Trophoblast cell (in vitro differentiated cells and primary cell): ENCODE results near the gene ABCB9.
A peak's percentile ranks its signal among the peaks of the same experiment; 100 is the strongest.

ENCODE experiments used
- DNase-seq, 2 donors: peaks; one replicate each; pipeline ENCODE4 v3.0.0-alpha.2; 2016
- H2AFZ ChIP-seq: 2 replicates; pipeline ENCODE4 v1.6.1; 2013; ENCODE audit warnings: low read length, moderate library complexity, mild to moderate bottlenecking; ENCODE audit not compliant: insufficient read depth, poor library complexity
- H2AK5ac ChIP-seq: 2 replicates; pipeline ENCODE4 v1.6.1; 2013; ENCODE audit warnings: mild to moderate bottlenecking, low read length
- H2BK120ac ChIP-seq: 2 replicates; pipeline ENCODE4 v1.6.1; 2013; ENCODE audit warnings: low read length, mild to moderate bottlenecking, moderate library complexity; ENCODE audit not compliant: insufficient read depth, poor library complexity
- H2BK12ac ChIP-seq: 2 replicates; pipeline ENCODE4 v1.6.1; 2013; ENCODE audit warnings: mild to moderate bottlenecking, low read length, moderate library complexity
- H2BK5ac ChIP-seq: 2 replicates; pipeline ENCODE4 v1.6.1; 2013; ENCODE audit warnings: low read length, low read depth, moderate library complexity, mild to moderate bottlenecking; ENCODE audit not compliant: poor library complexity
- H3K14ac ChIP-seq: 2 replicates; pipeline ENCODE4 v1.6.1; 2013; ENCODE audit warnings: mild to moderate bottlenecking, low read length
- H3K18ac ChIP-seq: 2 replicates; pipeline ENCODE4 v1.6.1; 2013; ENCODE audit warnings: mild to moderate bottlenecking, low read length
- H3K23ac ChIP-seq: 2 replicates; pipeline ENCODE4 v1.6.1; 2013; ENCODE audit warnings: low read length
- H3K27ac ChIP-seq: 2 replicates; pipeline ENCODE4 v1.5.1; 2013; ENCODE audit warnings: low read depth, mild to moderate bottlenecking, inconsistent platforms, low read length, moderate library complexity
- H3K27me3 ChIP-seq: 2 replicates; pipeline ENCODE4 v1.6.1; 2013; ENCODE audit warnings: inconsistent platforms, mild to moderate bottlenecking, low read length, moderate library complexity; ENCODE audit not compliant: insufficient read depth
- H3K36me3 ChIP-seq, 2 experiments: 1 replicate in 1 of 2; 2 replicates in 1 of 2; pipeline ENCODE4 v1.6.1; 2013; ENCODE audit warnings: low read length in 2 of 2, mild to moderate bottlenecking in 2 of 2, moderate library complexity in 1 of 2; ENCODE audit not compliant: insufficient read depth in 2 of 2, control insufficient read depth in 1 of 2
- H3K4ac ChIP-seq: 2 replicates; pipeline ENCODE4 v1.6.1; 2013; ENCODE audit warnings: low read depth, mild to moderate bottlenecking, low read length, moderate library complexity
- H3K4me1 ChIP-seq, 2 experiments: 1 replicate in 1 of 2; 2 replicates in 1 of 2; pipeline ENCODE4 v1.6.1; 2013; ENCODE audit warnings: low read length in 2 of 2, mild to moderate bottlenecking in 2 of 2, moderate library complexity in 1 of 2; ENCODE audit not compliant: insufficient read depth in 2 of 2, control insufficient read depth in 1 of 2
- H3K4me2 ChIP-seq: 2 replicates; pipeline ENCODE4 v1.6.1; 2013; ENCODE audit warnings: inconsistent platforms, mild to moderate bottlenecking, low read length, moderate library complexity
- H3K4me3 ChIP-seq: 2 replicates; pipeline ENCODE4 v1.5.1; 2013; ENCODE audit warnings: mild to moderate bottlenecking, low read depth, low read length, inconsistent platforms
- H3K79me1 ChIP-seq: one replicate; pipeline ENCODE4 v1.6.1; 2013; ENCODE audit warnings: low read length
- H3K79me2 ChIP-seq: 2 replicates; pipeline ENCODE4 v1.6.1; 2013; ENCODE audit warnings: low read length, mild to moderate bottlenecking; ENCODE audit not compliant: control insufficient read depth, insufficient read depth, poor library complexity
- H3K9ac ChIP-seq: 2 replicates; pipeline ENCODE4 v1.6.1; 2013; ENCODE audit warnings: mild to moderate bottlenecking, low read length
- H3K9me3 ChIP-seq: 2 replicates; pipeline ENCODE4 v1.6.1; 2013; ENCODE audit warnings: low read depth, mild to moderate bottlenecking, control low read depth, inconsistent platforms, low read length; ENCODE audit not compliant: insufficient read depth
- H4K12ac ChIP-seq: 2 replicates; pipeline ENCODE4 v1.6.1; 2013; ENCODE audit warnings: low read depth, mild to moderate bottlenecking, low read length, moderate library complexity
- H4K8ac ChIP-seq: 2 replicates; pipeline ENCODE4 v1.6.1; 2013; ENCODE audit warnings: low read depth, mild to moderate bottlenecking, low read length, moderate library complexity
- H4K91ac ChIP-seq: one replicate; pipeline ENCODE4 v1.6.1; 2013; ENCODE audit warnings: low read depth, mild to moderate bottlenecking, low read length, moderate library complexity
- WGBS: extraction: QIAGEN DNeasy Blood & Tissue Kit; methylation state at CpG from one replicate; pipeline ENCODE4 v1.1.7; 2013; ENCODE audit warnings: missing lambda C conversion rate; ENCODE audit not compliant: insufficient read length, insufficient coverage; ENCODE audit errors: extremely low coverage; 5-methylcytosine and 5-hydroxymethylcytosine counted together

The ABCB9 gene

GRCh38 chr12:122921917-122922316, 44.3 kb downstream of the ABCB9 start:
- no peak overlapping the region for H3K14ac ChIP-seq
- no peaks in the 10 kb centered on the region for H3K79me2 ChIP-seq
- no peak overlapping the region for H3K4ac ChIP-seq
- no peaks in the 10 kb centered on the region for H3K27me3 ChIP-seq
- H3K9me3 ChIP-seq: no peaks in the 10 kb centered on the region
- H2BK5ac ChIP-seq: no peak overlapping the region
- H3K27ac ChIP-seq: no peak overlapping the region
- DNase-seq: no peak
- H2AFZ ChIP-seq: no peak overlapping the region
- H3K23ac ChIP-seq: no peak overlapping the region
- H3K4me3 ChIP-seq: no peak overlapping the region
- no peak overlapping the region for H3K9ac ChIP-seq
- H3K36me3 ChIP-seq: no peaks in the 10 kb centered on the region
- no peak overlapping the region for H3K4me2 ChIP-seq
- H3K4me1 ChIP-seq: peaks cover 6 to 14% of the 10 kb centered on the region in 2 experiments
- no peak overlapping the region for H4K8ac ChIP-seq
- no peak overlapping the region for H2BK12ac ChIP-seq
- no peak overlapping the region for H2AK5ac ChIP-seq
- H3K18ac ChIP-seq: no peak overlapping the region
- no peak overlapping the region for H4K91ac ChIP-seq
- WGBS: no CpG with 5 or more reads among the region's 8 CpGs
- no peak overlapping the region for H2BK120ac ChIP-seq
- H3K79me1 ChIP-seq: peaks cover 5% of the 10 kb centered on the region
- no peak overlapping the region for H4K12ac ChIP-seq

GRCh38 chr12:122920687-122921086, 45.6 kb downstream of the ABCB9 start:
- no peak overlapping the region for H4K12ac ChIP-seq
- no peaks in the 10 kb centered on the region for H3K36me3 ChIP-seq
- H3K4me1 ChIP-seq: peaks cover 6 to 14% of the 10 kb centered on the region in 2 experiments
- H4K91ac ChIP-seq: no peak overlapping the region
- no peak overlapping the region for H3K9ac ChIP-seq
- H2BK5ac ChIP-seq: no peak overlapping the region
- H3K4me3 ChIP-seq: no peak overlapping the region
- no peak overlapping the region for H2BK12ac ChIP-seq
- H3K27me3 ChIP-seq: no peaks in the 10 kb centered on the region
- H2AK5ac ChIP-seq: no peak overlapping the region
- H3K27ac ChIP-seq: no peak overlapping the region
- no peak overlapping the region for H3K4ac ChIP-seq
- H3K9me3 ChIP-seq: no peaks in the 10 kb centered on the region
- H3K79me1 ChIP-seq: peaks cover 5% of the 10 kb centered on the region
- H3K4me2 ChIP-seq: no peak overlapping the region
- no peak overlapping the region for H2AFZ ChIP-seq
- H3K18ac ChIP-seq: no peak overlapping the region
- no peak for DNase-seq
- no peak overlapping the region for H3K14ac ChIP-seq
- WGBS: no CpG with 5 or more reads among the region's 5 CpGs
- H2BK120ac ChIP-seq: no peak overlapping the region
- no peaks in the 10 kb centered on the region for H3K79me2 ChIP-seq
- H4K8ac ChIP-seq: no peak overlapping the region
- no peak overlapping the region for H3K23ac ChIP-seq

DNA sequence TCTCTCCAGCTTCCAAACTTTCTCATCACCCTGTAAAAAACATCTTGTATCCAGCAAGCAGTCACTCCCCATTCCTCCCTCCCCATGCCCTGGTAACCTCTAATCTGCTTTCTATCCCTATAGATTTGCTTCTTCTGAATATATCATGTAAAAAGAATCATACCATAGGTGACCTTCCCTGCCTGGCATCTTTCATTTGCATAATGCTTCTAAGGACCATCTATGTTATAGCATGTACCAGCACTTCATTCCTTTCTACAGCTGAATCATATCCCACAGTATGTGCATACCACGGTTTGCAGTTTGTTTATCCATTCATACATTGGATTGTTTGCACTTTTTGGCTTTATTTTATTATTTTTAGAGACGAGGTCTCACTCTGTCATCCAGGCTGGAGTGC, 47.4 kb downstream of the ABCB9 start:
- H3K18ac ChIP-seq: no peak overlapping the region
- no peaks in the 10 kb centered on the region for H3K36me3 ChIP-seq
- no peak overlapping the region for H3K4ac ChIP-seq
- H3K9me3 ChIP-seq: peaks cover under 1% of the 10 kb centered on the region
- H3K79me2 ChIP-seq: no peaks in the 10 kb centered on the region
- H2BK12ac ChIP-seq: no peak overlapping the region
- no peak overlapping the region for H2AK5ac ChIP-seq
- H3K9ac ChIP-seq: no peak overlapping the region
- H4K12ac ChIP-seq: no peak overlapping the region
- no peak overlapping the region for H3K4me2 ChIP-seq
- no CpG with 5 or more reads among the region's 2 CpGs for WGBS
- no peak overlapping the region for H2BK5ac ChIP-seq
- no peak overlapping the region for H4K8ac ChIP-seq
- no peak overlapping the region for H3K14ac ChIP-seq
- peaks cover 6 to 14% of the 10 kb centered on the region in 2 experiments for H3K4me1 ChIP-seq
- no peaks in the 10 kb centered on the region for H3K27me3 ChIP-seq
- no peak overlapping the region for H3K23ac ChIP-seq
- H2BK120ac ChIP-seq: no peak overlapping the region
- peak; percentile 90 to 94 for DNase-seq
- no peak overlapping the region for H3K27ac ChIP-seq
- no peak overlapping the region for H2AFZ ChIP-seq
- no peak overlapping the region for H3K4me3 ChIP-seq
- H3K79me1 ChIP-seq: peaks cover 5% of the 10 kb centered on the region
- H4K91ac ChIP-seq: no peak overlapping the region

- Histone ChIP-seq H3K4me3 (no peak overlapping the region), H3K18ac (peak overlapping the region; percentile 22), H3K23ac (no peak overlapping the region), H4K91ac (peak overlapping the region; percentile 62), H3K4me1 (peaks cover 6 to 14% of the 10 kb centered on the region in 2 experiments), H2AFZ (no peak overlapping the region), H3K14ac (peak overlapping the region; percentile 23), H4K12ac (no peak overlapping the region), H2BK120ac (peak overlapping the region; percentile 9), H3K4me2 (no peak overlapping the region), H3K9me3 (peaks cover 1% of the 10 kb centered on the region), H4K8ac (peak overlapping the region; percentile 33), H2BK12ac (peak overlapping the region; percentile 72), H2AK5ac (no peak overlapping the region), H3K79me1 (peaks cover 5% of the 10 kb centered on the region), H3K79me2 (no peaks in the 10 kb centered on the region), H3K27ac (peak overlapping the region; percentile 73), H3K36me3 (no peaks in the 10 kb centered on the region), H3K4ac (no peak overlapping the region), H2BK5ac (peak overlapping the region; percentile 23), H3K9ac (no peak overlapping the region), H3K27me3 (no peaks in the 10 kb centered on the region)
- no CpG with 5 or more reads among the region's 9 CpGs for WGBS
- DNase-seq: peak; percentile 99 to 100
These were observed 48.6 kb downstream of the ABCB9 start for GRCh38 chr12:122917507-122918121.
